B cell (primary cell): ENCODE results near the gene ZNF319. TPM values are rescaled to one million over a fixed set of nuclear protein-coding genes. Genes with fewer than 3 reads are reported as not detected.

Experiments used
- ATAC-seq: fragments of 200-7000 bp; cut with Tn5 transposase; one replicate; pipeline ENCODE4 v1.10.0; 2021; ENCODE audit warnings: low read depth, mild to moderate bottlenecking, moderate number of reproducible peaks, moderate library complexity
- CTCF ChIA-PET: fragments of 350-600 bp; sonication (Branson Sonifier 250); formaldehyde crosslinking; loops from one replicate; lab custom pipeline; 2021; ENCODE audit warnings: antibody characterized with exemption, inconsistent platforms; lab: Charles Lee
- POLR2A ChIA-PET: fragments of 350-600 bp; sonication (Branson Sonifier 250); formaldehyde crosslinking; loops from one replicate; lab custom pipeline; 2021; ENCODE audit warnings: antibody characterized with exemption; lab: Charles Lee
- DNase-seq: peaks from one replicate; pipeline ENCODE4 v3.0.0; 2013
- H2AFZ ChIP-seq: 2 replicates; pipeline ENCODE4 v1.6.1; 2012; ENCODE audit warnings: mild to moderate bottlenecking, low read depth, low read length; ENCODE audit not compliant: insufficient read depth, poor library complexity, severe bottlenecking
- H3K27ac ChIP-seq, 2 donors: 1 replicate in 1 of 2; 2 replicates in 1 of 2; pipeline ENCODE4 v1.5.1; 2012 to 2013; ENCODE audit warnings: low read length in 2 of 2, mild to moderate bottlenecking in 2 of 2, moderate library complexity in 1 of 2
- H3K27me3 ChIP-seq, 4 experiments: fragments of 200-600 bp in 1 of 4; sonication (generic) in 1 of 4; replicated peaks in 1 of 4; 1 replicate in 2 of 4; 2 replicates in 2 of 4; pipeline versions ENCODE4 v1.6.1 to v1.7.0; 2013 to 2016; ENCODE audit warnings: low read length in 3 of 4, mild to moderate bottlenecking in 2 of 4, mixed read lengths in 1 of 4, moderate library complexity in 1 of 4; ENCODE audit not compliant: insufficient read depth in 4 of 4, control insufficient read depth in 3 of 4; ENCODE audit errors: control extremely low read depth in 1 of 4
- H3K36me3 ChIP-seq, 2 experiments: replicated peaks in 1 of 2; 1 replicate in 1 of 2; 2 replicates in 1 of 2; pipeline versions ENCODE4 v1.6.1 to v1.7.1; 2013; ENCODE audit warnings: low read length in 1 of 2; ENCODE audit not compliant: insufficient read depth in 2 of 2, control insufficient read depth in 1 of 2; ENCODE audit errors: control extremely low read depth in 1 of 2, extremely low read depth in 1 of 2
- H3K4me1 ChIP-seq, 2 donors: fragments of 200-600 bp in 1 of 2; sonication (generic) in 1 of 2; 1 replicate in 1 of 2; 2 replicates in 1 of 2; pipeline versions ENCODE4 v1.5.1 to v1.6.1; 2013 to 2017; ENCODE audit warnings: low read length in 2 of 2; ENCODE audit not compliant: control insufficient read depth in 2 of 2, insufficient read depth in 2 of 2
- H3K4me2 ChIP-seq: replicated peaks from 2 replicates; pipeline ENCODE3; 2012; ENCODE audit warnings: mild to moderate bottlenecking, low read depth, low read length; ENCODE audit not compliant: poor library complexity, severe bottlenecking
- H3K4me3 ChIP-seq, 5 experiments: fragments of 200-600 bp in 1 of 5; sonication (generic) in 1 of 5; 1 replicate in 3 of 5; 2 replicates in 2 of 5; pipeline versions ENCODE4 v1.5.1 to v1.7.0; 2011 to 2016; ENCODE audit warnings: low read length in 4 of 5, mild to moderate bottlenecking in 4 of 5, low read depth in 2 of 5, control low read depth in 1 of 5, moderate library complexity in 1 of 5; ENCODE audit not compliant: insufficient read depth in 1 of 5; ENCODE audit errors: control extremely low read depth in 1 of 5, extremely low read depth in 1 of 5
- H3K79me2 ChIP-seq: fragments of 200-600 bp; sonication (generic); one replicate; pipeline ENCODE4 v1.6.0; 2016; ENCODE audit warnings: low read length; ENCODE audit not compliant: control insufficient read depth, insufficient read depth
- H3K9ac ChIP-seq: fragments of 200-600 bp; sonication (generic); 2 replicates; pipeline ENCODE4 v1.6.1; 2017; ENCODE audit warnings: mild to moderate bottlenecking, low read length, moderate library complexity
- H3K9me3 ChIP-seq, 3 donors: one replicate each; pipeline versions ENCODE4 v1.6.1 to v1.7.1; 2013; ENCODE audit warnings: low read length in 2 of 3; ENCODE audit not compliant: control insufficient read depth in 2 of 3, insufficient read depth in 1 of 3; ENCODE audit errors: control extremely low read depth in 1 of 3
- H4K20me1 ChIP-seq: 2 replicates; pipeline ENCODE4 v1.6.0; 2012; ENCODE audit warnings: mild to moderate bottlenecking, low read length; ENCODE audit not compliant: insufficient read depth, control insufficient read depth, poor library complexity, severe bottlenecking
- H3K27ac Mint-ChIP-seq: one replicate; pipeline ENCODE4 v1.8.0; 2021; ENCODE audit warnings: mixed read lengths
- H3K27me3 Mint-ChIP-seq: one replicate; pipeline ENCODE4 v1.8.0; 2021; ENCODE audit warnings: mixed read lengths
- H3K4me1 Mint-ChIP-seq: one replicate; pipeline ENCODE4 v1.8.0; 2021; ENCODE audit warnings: mixed read lengths
- H3K4me3 Mint-ChIP-seq: one replicate; pipeline ENCODE4 v1.8.0; 2021; ENCODE audit warnings: mixed read lengths
- H3K9me3 Mint-ChIP-seq: one replicate; pipeline ENCODE4 v1.8.0; 2022; ENCODE audit warnings: mixed read lengths; ENCODE audit not compliant: insufficient read depth
- CTCF ChIP-seq: fragments of 200-600 bp; IDR thresholded peaks from one replicate; pipeline ENCODE4 v1.8.0; 2022; ENCODE audit warnings: antibody characterized with exemption, mild to moderate bottlenecking
- EZH2 ChIP-seq: IDR thresholded peaks from 2 replicates; pipeline ENCODE4 v1.6.1; 2012; ENCODE audit warnings: borderline replicate concordance, low read depth, mild to moderate bottlenecking, moderate library complexity, low read length; ENCODE audit not compliant: insufficient read depth, poor library complexity, severe bottlenecking
- WGBS: methylation state at CpG from one replicate; pipeline ENCODE4 v1.1.5; 2013; ENCODE audit warnings: missing lambda C conversion rate; ENCODE audit not compliant: insufficient coverage; 5-methylcytosine and 5-hydroxymethylcytosine counted together
- intact Hi-C: fragments of 100-400 bp; cut with micrococcal nuclease; formaldehyde crosslinking; loops from one replicate; pipeline ENCODE4 v1.10.0; 2022
- polyA plus RNA-seq: library from polyadenylated mRNA; depleted of rRNA; stranded (reverse); fragments of >200 nt; gene quantifications from 2 replicates; pipeline ENCODE4 v1.2.3, GENCODE V29; 2012
- total RNA-seq, 2 donors: library from RNA; stranded (reverse); fragments of 120-200 nt in 1 of 2; gene quantifications; 1 replicate in 1 of 2; 2 replicates in 1 of 2; pipeline versions ENCODE4 v1.2.3 to v1.2.4, GENCODE V29; 2013 to 2022

The ZNF319 gene
- total and polyA plus RNA-seq, 2 donors (not counting 1 experiment from before 2014, with no cell fraction given), result 12.4 to 15.1 TPM

- H3K79me2 ChIP-seq, result no peaks in the 10 kb centered on the region
- H2AFZ ChIP-seq, result no peak overlapping the region
- H3K4me1 Mint-ChIP-seq, result no peaks in the 10 kb centered on the region
- TF ChIP-seq EZH2 (no peak), CTCF (no peak)
- intact Hi-C loops, result no loop called here
- no peak overlapping the region for H3K27ac ChIP-seq
- no peak overlapping the region for H3K4me3 ChIP-seq
- peaks cover 5% of the 10 kb centered on the region for H3K27me3 Mint-ChIP-seq
- no peaks in the 10 kb centered on the region for H3K36me3 ChIP-seq
- no peaks in the 10 kb centered on the region for H3K4me1 ChIP-seq
- H3K27me3 ChIP-seq, result no peaks in the 10 kb centered on the region
- ATAC-seq, result no peak
- H3K4me2 ChIP-seq, result no peak overlapping the region
- peaks cover 0 to 3% (median 0%) of the 10 kb centered on the region in 3 donors for H3K9me3 ChIP-seq
- no peak overlapping the region for H3K9ac ChIP-seq
- H3K27ac Mint-ChIP-seq, result no peak overlapping the region
- H3K9me3 Mint-ChIP-seq, result no peaks in the 10 kb centered on the region
- no peak overlapping the region for H3K4me3 Mint-ChIP-seq
- POLR2A ChIA-PET, result interaction anchor here (0.6 kb wide), 1 partner anchor 575 kb away, joined by 3 read pairs; no protein-coding TSS in a partner anchor
- no peak for DNase-seq
- CTCF ChIA-PET, result interaction anchor here (0.7 kb wide), 1 partner anchor 16 kb away, joined by 3 read pairs; no protein-coding TSS in a partner anchor
- no peaks in the 10 kb centered on the region for H4K20me1 ChIP-seq
- WGBS, result 86% methylated on average over 12 of the region's 17 CpGs
These were observed 49.0 kb upstream of the ZNF319 start for GRCh38 chr16:58049232-58050185.
